ENCODE measurements around the gene PVALEF. TPM values are rescaled to one million over a fixed set of nuclear protein-coding genes. Genes with fewer than 3 reads are reported as not detected.

Gene PVALEF
- total RNA-seq, 1 experiment from 2014 or later, result not detected

DNA sequence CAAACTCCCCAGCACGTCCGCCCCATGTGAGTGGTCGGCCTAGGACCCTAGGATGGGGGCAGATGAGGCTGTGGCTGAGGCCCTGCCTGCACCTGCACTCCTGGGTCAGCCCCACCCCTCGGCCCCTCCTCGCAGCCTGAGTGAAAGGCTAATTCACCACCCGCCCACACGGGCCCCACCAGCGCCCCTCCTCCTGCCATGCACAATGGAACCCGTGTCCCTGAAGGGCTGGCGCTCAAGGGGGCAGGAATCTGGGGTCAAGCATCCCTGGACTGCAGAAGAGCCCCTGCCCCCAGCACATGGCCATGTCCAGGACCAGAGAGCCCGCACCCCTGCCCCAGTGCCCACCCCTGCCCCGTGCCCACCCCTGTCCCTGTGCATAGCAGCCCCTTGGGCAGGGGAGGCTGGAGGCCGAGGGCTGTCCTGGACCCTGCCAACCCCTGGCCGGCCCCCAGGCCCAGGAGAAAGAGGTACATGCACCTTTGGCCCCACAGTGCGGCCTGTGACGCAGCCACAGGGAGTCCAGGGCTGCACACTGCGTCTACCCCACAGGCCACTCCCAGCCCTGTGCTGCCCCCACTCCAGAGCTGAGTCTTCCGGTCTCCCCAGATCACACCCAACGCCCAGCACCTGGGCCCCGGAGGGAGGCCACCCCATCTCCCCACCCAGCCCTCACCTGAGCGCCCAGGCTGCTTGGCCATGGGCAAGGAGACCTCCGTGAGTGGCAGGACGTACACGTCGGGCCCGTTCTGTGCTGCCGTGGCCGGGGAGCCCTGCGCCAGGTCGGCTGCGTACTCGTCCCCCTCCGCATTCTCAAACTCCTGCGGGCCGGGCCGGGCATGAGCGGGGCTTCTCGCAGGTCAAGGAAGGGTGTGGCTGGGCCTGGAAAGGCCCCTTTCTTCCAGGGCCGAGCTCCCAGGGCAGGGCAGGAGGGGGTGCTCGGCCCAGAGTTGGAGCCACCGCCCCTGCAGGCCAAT is 34.6 kb upstream of the PVALEF start:
- H3K27ac Mint-ChIP-seq, result no peak overlapping the region
- no peak overlapping the region for H2BK20ac ChIP-seq (ENCODE audit: low read depth, low read length, poor library complexity, severe bottlenecking)
- H4K20me1 ChIP-seq (ENCODE audit: control insufficient read depth, insufficient read depth, insufficient read length), result no peaks in the 10 kb centered on the region
- H4K8ac ChIP-seq (replicated peaks; ENCODE audit: insufficient read length, low read depth, low read length), result no peak overlapping the region
- no peak overlapping the region for H2AK5ac ChIP-seq (ENCODE audit: insufficient read length, low read length)
- no peak overlapping the region for H3K9ac ChIP-seq (ENCODE audit: extremely low read depth, insufficient read length, low read length)
- H2BK12ac ChIP-seq (ENCODE audit: insufficient read length, low read depth, low read length), result no peak overlapping the region
- no CpG with 5 or more reads among the region's 41 CpGs for WGBS (ENCODE audit: extremely low coverage, insufficient read length, low lambda C conversion rate)
- H3K4me2 ChIP-seq (ENCODE audit: insufficient read depth, insufficient read length, low read length), result no peak overlapping the region
- DNase-seq, result no peak
- H3K23ac ChIP-seq (ENCODE audit: insufficient read length, low read depth, low read length), result no peak overlapping the region
- no peaks in the 10 kb centered on the region for H3K27me3 Mint-ChIP-seq (ENCODE audit: low read depth)
- H3K4me3 Mint-ChIP-seq, result no peak overlapping the region
- no peak overlapping the region for H4K5ac ChIP-seq (ENCODE audit: insufficient read length, low read depth, low read length)
- no peak overlapping the region for H3K18ac ChIP-seq (ENCODE audit: insufficient read length, low read depth, low read length)
- H2AFZ ChIP-seq (ENCODE audit: low read length), result no peak overlapping the region
- no peak overlapping the region for H3K56ac ChIP-seq (ENCODE audit: insufficient read length, low read depth, low read length)
- H3K9me3 Mint-ChIP-seq, result no peaks in the 10 kb centered on the region
- H3K23me2 ChIP-seq (ENCODE audit: insufficient read length, low read depth, low read length, poor library complexity, severe bottlenecking), result no peaks in the 10 kb centered on the region
- no peaks in the 10 kb centered on the region for H3K79me2 ChIP-seq (ENCODE audit: insufficient read depth, low read length)
- no peak overlapping the region for H3K4ac ChIP-seq (ENCODE audit: low read depth, low read length)
- H2BK15ac ChIP-seq (ENCODE audit: low read depth, low read length), result no peak overlapping the region
- TF ChIP-seq, protein P1, sequence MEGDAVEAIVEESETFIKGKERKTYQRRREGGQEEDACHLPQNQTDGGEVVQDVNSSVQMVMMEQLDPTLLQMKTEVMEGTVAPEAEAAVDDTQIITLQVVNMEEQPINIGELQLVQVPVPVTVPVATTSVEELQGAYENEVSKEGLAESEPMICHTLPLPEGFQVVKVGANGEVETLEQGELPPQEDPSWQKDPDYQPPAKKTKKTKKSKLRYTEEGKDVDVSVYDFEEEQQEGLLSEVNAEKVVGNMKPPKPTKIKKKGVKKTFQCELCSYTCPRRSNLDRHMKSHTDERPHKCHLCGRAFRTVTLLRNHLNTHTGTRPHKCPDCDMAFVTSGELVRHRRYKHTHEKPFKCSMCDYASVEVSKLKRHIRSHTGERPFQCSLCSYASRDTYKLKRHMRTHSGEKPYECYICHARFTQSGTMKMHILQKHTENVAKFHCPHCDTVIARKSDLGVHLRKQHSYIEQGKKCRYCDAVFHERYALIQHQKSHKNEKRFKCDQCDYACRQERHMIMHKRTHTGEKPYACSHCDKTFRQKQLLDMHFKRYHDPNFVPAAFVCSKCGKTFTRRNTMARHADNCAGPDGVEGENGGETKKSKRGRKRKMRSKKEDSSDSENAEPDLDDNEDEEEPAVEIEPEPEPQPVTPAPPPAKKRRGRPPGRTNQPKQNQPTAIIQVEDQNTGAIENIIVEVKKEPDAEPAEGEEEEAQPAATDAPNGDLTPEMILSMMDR (conservative IDR thresholded peaks at IDR 0.05), result no peak
- no peak overlapping the region for H2BK120ac ChIP-seq (ENCODE audit: low read depth, low read length, poor library complexity, severe bottlenecking)
- no peaks in the 10 kb centered on the region for H3K9me3 ChIP-seq (ENCODE audit: control insufficient read depth, low read depth, low read length)
- H3K36me3 Mint-ChIP-seq (ENCODE audit: insufficient read depth in 1 of 3, low read depth in 3 of 3), result no peaks in the 10 kb centered on the region
- H2BK5ac ChIP-seq (ENCODE audit: insufficient read length, low read length), result no peak overlapping the region
- no peaks in the 10 kb centered on the region for H3K4me1 ChIP-seq (ENCODE audit: insufficient read depth, low read length)
- peaks cover 0 to 13% of the 10 kb centered on the region in 2 experiments; a peak in 2 of 4 replicates for H3K4me1 Mint-ChIP-seq
- no peak overlapping the region for H3K14ac ChIP-seq (ENCODE audit: insufficient read depth, low read length)
- H3K27ac ChIP-seq (ENCODE audit: insufficient read length, low read depth, low read length), result no peak overlapping the region
- no peaks in the 10 kb centered on the region for H3K79me1 ChIP-seq (ENCODE audit: insufficient read depth, low read depth, low read length, poor library complexity, severe bottlenecking)
- H3T11ph ChIP-seq (ENCODE audit: low read length), result no peak overlapping the region
- H3K27me3 ChIP-seq (ENCODE audit: insufficient read depth, low read length), result no peaks in the 10 kb centered on the region
- H4K91ac ChIP-seq (ENCODE audit: insufficient read length, low read depth, low read length), result no peak overlapping the region

All from H9 (cell line).